GM18499 (cell line): ENCODE results near the gene PSAT1.
"Not testable (repeated sequence)": the region's sequence is repeated elsewhere in the genome, so short reads cannot be mapped to it uniquely, and the experiment has no call there.

Source experiments
- ATAC-seq: cut with Tn5 transposase; IDR thresholded peaks from one replicate; pipeline ENCODE4 v1.9.1; 2021; ENCODE audit warnings: moderate number of reproducible peaks; ENCODE audit not compliant: insufficient read depth, unreplicated experiment

PSAT1 gene

GRCh38 chr9:78296893-78297671 is at the start of gene PSAT1:
Gene PSAT1, plus strand, starts transcription at chr9:78297125. Its CDS starts 86 bp downstream, at chr9:78297211.
- ATAC-seq = peak; percentile 96

GRCh38 chr9:78248635-78249034 is 48.3 kb upstream of the PSAT1 start:
- no peak for ATAC-seq

- no peak for ATAC-seq
These were observed 47.4 kb upstream of the PSAT1 start for GRCh38 chr9:78249542-78249941.

- no peak for ATAC-seq
These were observed 44.3 kb upstream of the PSAT1 start for GRCh38 chr9:78252616-78253015.

- no peak for ATAC-seq
These were observed 43.6 kb upstream of the PSAT1 start for GRCh38 chr9:78253285-78253684.

GRCh38 chr9:78261403-78262001 is 35.4 kb upstream of the PSAT1 start:
- ATAC-seq = no peak

GRCh38 chr9:78262655-78263054 is 34.3 kb upstream of the PSAT1 start:
- no peak for ATAC-seq

GRCh38 chr9:78267889-78268288 is 29.0 kb upstream of the PSAT1 start:
- no peak for ATAC-seq

GRCh38 chr9:78269784-78270183 is 27.1 kb upstream of the PSAT1 start:
- ATAC-seq = no peak

GRCh38 chr9:78272307-78272706 is 24.6 kb upstream of the PSAT1 start:
- ATAC-seq = no peak

- no peak for ATAC-seq
These were observed 23.2 kb upstream of the PSAT1 start for GRCh38 chr9:78273761-78274160.

GRCh38 chr9:78278177-78278777 is 18.6 kb upstream of the PSAT1 start:
- no peak for ATAC-seq

- no peak for ATAC-seq
These were observed 18.1 kb upstream of the PSAT1 start for GRCh38 chr9:78278801-78279200.

GRCh38 chr9:78280982-78281668 is 15.8 kb upstream of the PSAT1 start:
- ATAC-seq = no peak

GRCh38 chr9:78284181-78284580 is 12.7 kb upstream of the PSAT1 start:
- ATAC-seq = not testable (repeated sequence)

GRCh38 chr9:78286125-78286524 is 10.8 kb upstream of the PSAT1 start:
- ATAC-seq = no peak

GRCh38 chr9:78286946-78287388 is 10.0 kb upstream of the PSAT1 start:
- no peak for ATAC-seq

GRCh38 chr9:78288214-78288892 is 8.6 kb upstream of the PSAT1 start:
- ATAC-seq = no peak

- ATAC-seq = no peak
These were observed 7.5 kb upstream of the PSAT1 start for GRCh38 chr9:78289474-78289873.

GRCh38 chr9:78291240-78291925 is 5.5 kb upstream of the PSAT1 start:
- ATAC-seq = no peak
